Transverse colon (tissue), 3 donors: Measurements from ENCODE around the gene FAM98C.

Experiments used
- POLR2A ChIP-seq: fragments of 450-650 bp; IDR thresholded peaks from one replicate; pipeline ENCODE4 v1.6.1; 2016; ENCODE audit warnings: antibody characterized with exemption, mild to moderate bottlenecking, moderate library complexity
- TF ChIP-seq, protein P1 (sequence below), 5 experiments: fragments of 200-600 bp in 3 of 5; fragments of 450-650 bp in 2 of 5; sonication (generic) in 3 of 5; IDR thresholded peaks; 1 replicate in 2 of 5; 2 replicates in 3 of 5; pipeline ENCODE4 v1.5.1; 2016 to 2017; ENCODE audit warnings: antibody characterized with exemption in 5 of 5, inconsistent platforms in 3 of 5, mild to moderate bottlenecking in 2 of 5, moderate library complexity in 1 of 5

DNA sequence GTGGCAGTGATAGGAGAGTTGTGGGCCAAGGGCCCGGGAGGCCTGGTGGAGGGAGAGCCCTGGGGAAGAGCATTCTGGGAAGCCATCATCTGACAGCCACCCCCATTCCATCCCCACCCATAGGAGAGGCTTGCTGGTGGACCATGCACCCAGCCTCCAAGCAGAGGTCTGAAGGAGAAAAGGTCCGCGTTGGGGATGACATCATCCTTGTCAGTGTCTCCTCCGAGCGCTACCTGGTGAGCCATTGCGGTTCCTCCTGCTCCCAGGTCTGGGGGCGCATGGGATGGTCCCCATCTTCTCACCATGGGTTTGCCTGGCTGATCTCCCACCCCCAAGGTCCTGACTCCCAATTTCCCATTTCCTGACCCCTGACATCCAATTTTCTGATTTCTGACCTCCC lies 41.1 kb downstream of the FAM98C start:
- TF ChIP-seq, protein P1, sequence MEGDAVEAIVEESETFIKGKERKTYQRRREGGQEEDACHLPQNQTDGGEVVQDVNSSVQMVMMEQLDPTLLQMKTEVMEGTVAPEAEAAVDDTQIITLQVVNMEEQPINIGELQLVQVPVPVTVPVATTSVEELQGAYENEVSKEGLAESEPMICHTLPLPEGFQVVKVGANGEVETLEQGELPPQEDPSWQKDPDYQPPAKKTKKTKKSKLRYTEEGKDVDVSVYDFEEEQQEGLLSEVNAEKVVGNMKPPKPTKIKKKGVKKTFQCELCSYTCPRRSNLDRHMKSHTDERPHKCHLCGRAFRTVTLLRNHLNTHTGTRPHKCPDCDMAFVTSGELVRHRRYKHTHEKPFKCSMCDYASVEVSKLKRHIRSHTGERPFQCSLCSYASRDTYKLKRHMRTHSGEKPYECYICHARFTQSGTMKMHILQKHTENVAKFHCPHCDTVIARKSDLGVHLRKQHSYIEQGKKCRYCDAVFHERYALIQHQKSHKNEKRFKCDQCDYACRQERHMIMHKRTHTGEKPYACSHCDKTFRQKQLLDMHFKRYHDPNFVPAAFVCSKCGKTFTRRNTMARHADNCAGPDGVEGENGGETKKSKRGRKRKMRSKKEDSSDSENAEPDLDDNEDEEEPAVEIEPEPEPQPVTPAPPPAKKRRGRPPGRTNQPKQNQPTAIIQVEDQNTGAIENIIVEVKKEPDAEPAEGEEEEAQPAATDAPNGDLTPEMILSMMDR (IDR thresholded peaks at IDR 0.05) = no peak
- no peak for TF ChIP-seq POLR2A
